ENCODE measurements around the gene MARK3. TPM values are rescaled to one million over a fixed set of nuclear protein-coding genes. Genes with fewer than 3 reads are reported as not detected.
A peak's percentile ranks its signal among the peaks of the same experiment; 100 is the strongest.

MARK3 gene
- total RNA-seq, 2 donors from 2014 or later, result 68.7 to 81.7 TPM

- ATAC-seq (no peak), DNase-seq (peak; percentile 19)
- intact Hi-C loops (cut with DNase I), result loop anchor here in 1 of 2 donors (5.0 kb wide), 1 partner anchor 46 kb away; no protein-coding TSS in a partner anchor
Measured at GRCh38 chr14:103547941-103548462, 162.8 kb downstream of the MARK3 start.

GRCh38 chr14:103548463-103549351 lies 163.5 kb downstream of the MARK3 start:
- DNase-seq, result peak; percentile 18
- intact Hi-C loops (cut with DNase I), result loop anchor here in 1 of 2 donors (5.0 kb wide), 1 partner anchor 46 kb away; no protein-coding TSS in a partner anchor

GRCh38 chr14:103549361-103550311 lies 164.4 kb downstream of the MARK3 start:
- DNase-seq (peak; percentile 42), ATAC-seq (peak; percentile 8 to 23)
- intact Hi-C loops (cut with DNase I), result loop anchor here in 1 of 2 donors (5.0 kb wide), 1 partner anchor 47 kb away; no protein-coding TSS in a partner anchor

More at GRCh38 chr14:103548463-103549351, 163.5 kb downstream of the MARK3 start:
- ATAC-seq, result no peak

- intact Hi-C loops (cut with DNase I), result no loop called here
- ATAC-seq (peak in 1 of 2 donors; percentile 7), DNase-seq (peak; percentile 35)
Measured at GRCh38 chr14:103550451-103551337, 165.5 kb downstream of the MARK3 start.

- intact Hi-C loops (cut with DNase I), result no loop called here
- ATAC-seq (peak; percentile 42 to 50), DNase-seq (peak; percentile 82)
Measured at GRCh38 chr14:103551338-103551762, 166.1 kb downstream of the MARK3 start.

DNA sequence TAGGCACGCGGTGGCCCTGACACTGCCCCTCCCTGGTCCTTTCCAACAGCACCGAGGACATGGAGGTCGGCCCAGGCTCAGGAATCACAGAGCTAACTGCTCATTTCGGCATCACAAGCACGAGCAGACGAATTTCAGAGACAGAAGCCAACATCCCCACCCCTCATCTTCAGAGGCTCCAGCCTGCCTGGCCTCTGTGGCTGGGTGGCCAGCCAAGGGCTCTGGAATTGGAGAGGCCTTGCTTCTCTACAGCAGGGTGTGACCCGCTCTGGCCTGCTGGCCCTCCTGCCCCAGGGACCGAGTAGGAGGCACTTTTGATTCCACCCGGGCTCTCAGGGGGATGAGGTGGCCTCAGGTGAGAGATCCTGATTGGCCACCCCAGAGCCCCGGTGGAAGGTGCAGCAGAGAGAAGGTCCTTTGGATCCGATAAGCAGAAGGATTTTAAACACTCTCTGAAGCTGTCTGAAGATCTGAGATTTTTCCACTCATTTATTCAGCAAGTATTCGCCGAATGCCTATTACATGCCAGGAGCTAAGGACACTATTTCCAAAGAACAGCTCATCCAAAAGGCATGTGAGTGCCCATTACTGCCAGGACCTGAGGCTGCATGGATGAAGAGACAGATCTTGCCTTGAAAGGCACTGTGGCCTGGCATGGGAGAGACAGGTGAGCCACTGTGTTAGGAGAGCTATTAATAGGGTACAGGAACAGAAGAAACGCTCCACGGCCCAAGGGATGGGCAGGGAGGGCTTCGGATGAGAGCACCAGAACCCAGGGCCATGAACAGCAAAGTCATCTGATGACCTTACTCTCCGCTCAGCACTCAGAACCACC lies 167.0 kb downstream of the MARK3 start:
- intact Hi-C loops (cut with DNase I), result no loop called here
- peak; percentile 69 for DNase-seq
- ATAC-seq, result peak; percentile 51 to 52

DNA sequence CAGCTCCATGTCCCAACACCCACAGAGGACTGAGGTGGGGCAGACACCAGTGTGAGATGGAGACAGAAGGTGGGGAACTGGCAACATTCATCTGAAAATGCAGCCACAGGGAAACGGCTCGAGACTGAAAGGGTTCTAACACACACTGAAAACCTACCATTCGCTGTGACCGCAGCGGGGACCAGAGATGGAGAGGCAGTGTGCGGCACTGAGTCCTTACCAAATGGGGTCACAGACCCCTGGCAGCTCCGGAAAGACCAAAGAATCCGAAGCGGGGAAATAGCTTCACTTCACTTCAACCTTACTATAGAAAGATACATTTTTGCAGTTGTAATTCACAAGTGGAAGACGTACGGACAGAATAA lies 167.6 kb downstream of the MARK3 start:
- intact Hi-C loops (cut with DNase I), result no loop called here
- ATAC-seq (no peak), DNase-seq (no peak)

Other genes with a start within 250 kb of the MARK3 start
- 100 to 1,000 TPM; 246 to 287 TPM for gene EIF5, start 51.2 kb upstream of the MARK3 start, total RNA-seq
- gene CKB, start 137.4 kb downstream of the MARK3 start, total RNA-seq, result 100 to 1,000 TPM; 407 to 412 TPM
- gene TRMT61A, start 143.8 kb downstream of the MARK3 start, total RNA-seq, result 1 to 10 TPM; 6.0 to 8.5 TPM
- gene BAG5, start 177.2 kb downstream of the MARK3 start, total RNA-seq, result 10 to 100 TPM; 15.2 to 23.6 TPM
- gene COA8, start 177.5 kb downstream of the MARK3 start, total RNA-seq, result 10 to 100 TPM; 37.8 to 42.5 TPM
- gene KLC1, start 243.8 kb downstream of the MARK3 start, total RNA-seq, result 100 to 1,000 TPM; 118 to 139 TPM